Sigmoid colon (tissue), 7 donors: Measurements from ENCODE around the gene KHNYN. TPM values are rescaled to one million over a fixed set of nuclear protein-coding genes. Genes with fewer than 3 reads are reported as not detected.
"Not testable (repeated sequence)": the region's sequence is repeated elsewhere in the genome, so short reads cannot be mapped to it uniquely, and the experiment has no call there.

Experiments
- DNase-seq: peaks from one replicate; pipeline ENCODE4 v3.0.0-alpha.2; 2019
- H3K27ac ChIP-seq, 4 donors: fragments of 200-600 bp; sonication (generic); one replicate each; pipeline ENCODE4 v1.5.1; 2016 to 2019; ENCODE audit warnings: mild to moderate bottlenecking in 1 of 4
- H3K27me3 ChIP-seq, 3 donors: fragments of 200-600 bp; sonication (generic); one replicate each; pipeline ENCODE4 v1.5.1; 2019; ENCODE audit warnings: mild to moderate bottlenecking in 1 of 3
- H3K36me3 ChIP-seq, 4 donors: fragments of 200-600 bp; sonication (generic); one replicate each; pipeline ENCODE4 v1.5.1; 2016 to 2019
- H3K4me1 ChIP-seq, 4 donors: fragments of 200-600 bp; sonication (generic); one replicate each; pipeline ENCODE4 v1.5.1; 2017 to 2019
- H3K4me3 ChIP-seq, 4 donors: fragments of 200-600 bp; sonication (generic); one replicate each; pipeline ENCODE4 v1.5.1; 2017 to 2019; ENCODE audit warnings: mild to moderate bottlenecking in 2 of 4, moderate library complexity in 1 of 4
- H3K9me3 ChIP-seq, 4 donors: fragments of 200-600 bp in 3 of 4; sonication (generic) in 3 of 4; one replicate each; pipeline versions ENCODE4 v1.5.1 to v1.6.1; 2013 to 2019
- EP300 ChIP-seq, 4 donors: sonication (generic); formaldehyde crosslinking; IDR thresholded peaks; one replicate each; pipeline ENCODE4 v1.6.1; 2017; ENCODE audit warnings: antibody characterized with exemption in 4 of 4
- POLR2A ChIP-seq, 2 donors: fragments of 450-650 bp; IDR thresholded peaks; one replicate each; pipeline ENCODE4 v1.6.1; 2016; ENCODE audit warnings: antibody characterized with exemption in 2 of 2, mild to moderate bottlenecking in 2 of 2, moderate library complexity in 2 of 2
- POLR2AphosphoS5 ChIP-seq, 4 donors: sonication (generic); formaldehyde crosslinking; IDR thresholded peaks; one replicate each; pipeline ENCODE4 v1.6.1; 2017; ENCODE audit warnings: antibody characterized with exemption in 4 of 4
- WGBS, 2 donors: extraction: QIAGEN DNeasy Blood & Tissue Kit; methylation state at CpG; one replicate each; pipeline ENCODE4 v1.1.7; 2013; 5-methylcytosine and 5-hydroxymethylcytosine counted together
- intact Hi-C: fragments of 100-400 bp; cut with DNase I; formaldehyde crosslinking; loops from one replicate; pipeline ENCODE4 v1.15.1; 2023
- polyA plus RNA-seq, 3 donors: library from polyadenylated mRNA; stranded (reverse); fragments of 200-250 nt; gene quantifications; one replicate each; pipeline ENCODE4 v1.2.3, GENCODE V29; 2013
- total RNA-seq, 4 donors: library from RNA; depleted of rRNA; stranded (reverse); fragments of >200 nt; gene quantifications; one replicate each; pipeline ENCODE4 v1.1.0, GENCODE V29; 2016
- TF ChIP-seq, protein P1 (sequence below), 4 experiments: fragments of 450-650 bp in 3 of 4; fragments of 200-600 bp in 1 of 4; IDR thresholded peaks; one replicate each; pipeline ENCODE4 v1.5.1; 2016 to 2019; ENCODE audit warnings: antibody characterized with exemption in 4 of 4, mild to moderate bottlenecking in 3 of 4, moderate library complexity in 2 of 4
- donor health status: healthy with polysubstance abuse.
- donor health status: Bipolar disorder and iron deficiency.
- donor health status: healthy.

Gene KHNYN
- total and polyA plus RNA-seq, 7 donors = 16.2 to 64.6 (median 46.9) TPM

DNA sequence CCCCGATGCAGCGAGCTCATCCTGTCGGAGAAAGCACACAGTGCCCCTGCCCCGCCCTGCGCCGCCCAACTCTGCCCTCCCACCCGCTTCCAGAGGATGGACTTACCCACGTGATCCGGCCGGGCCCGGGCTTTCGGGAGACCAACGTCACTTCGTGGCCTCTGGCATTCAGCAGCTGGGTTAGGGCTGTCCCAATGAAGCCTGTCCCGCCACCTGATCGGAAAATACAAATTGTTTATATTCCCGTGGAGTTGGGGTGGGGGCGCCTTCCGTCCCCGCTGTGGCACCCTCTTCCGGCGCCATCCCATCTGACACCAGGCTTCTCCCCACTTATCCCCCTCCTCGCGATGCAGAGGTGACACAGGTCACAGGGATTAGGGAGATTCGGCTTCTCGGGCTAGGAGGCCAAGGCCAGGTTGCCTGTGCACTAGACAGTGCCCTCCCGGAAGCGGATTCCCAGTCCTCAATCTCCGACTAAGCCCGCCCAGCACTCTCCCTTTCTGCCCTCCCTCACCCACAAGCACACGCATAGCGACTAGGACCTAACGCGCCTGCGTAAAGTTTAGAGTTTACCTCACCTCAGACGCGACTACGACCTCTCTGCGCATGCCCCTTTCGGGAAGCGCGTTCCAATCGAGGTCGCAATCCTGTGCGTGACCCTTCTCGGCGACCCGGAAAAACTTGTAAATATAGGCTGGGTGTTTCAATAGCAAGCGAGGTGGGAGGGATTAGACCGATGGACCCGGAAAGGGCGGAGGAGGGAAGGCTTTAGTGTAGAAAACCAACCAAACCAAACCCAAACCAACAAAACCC is 12.7 kb downstream of the KHNYN start, which contains the start of gene SDR39U1:
TSS of gene SDR39U1 (minus strand) at position 537 of the 813 bp plus-strand sequence. CDS start at position 530, 7 bp downstream.
- peaks cover 0 to 31% (median 29%) of the 10 kb centered on the region in 4 donors for H3K4me1 ChIP-seq

DNA sequence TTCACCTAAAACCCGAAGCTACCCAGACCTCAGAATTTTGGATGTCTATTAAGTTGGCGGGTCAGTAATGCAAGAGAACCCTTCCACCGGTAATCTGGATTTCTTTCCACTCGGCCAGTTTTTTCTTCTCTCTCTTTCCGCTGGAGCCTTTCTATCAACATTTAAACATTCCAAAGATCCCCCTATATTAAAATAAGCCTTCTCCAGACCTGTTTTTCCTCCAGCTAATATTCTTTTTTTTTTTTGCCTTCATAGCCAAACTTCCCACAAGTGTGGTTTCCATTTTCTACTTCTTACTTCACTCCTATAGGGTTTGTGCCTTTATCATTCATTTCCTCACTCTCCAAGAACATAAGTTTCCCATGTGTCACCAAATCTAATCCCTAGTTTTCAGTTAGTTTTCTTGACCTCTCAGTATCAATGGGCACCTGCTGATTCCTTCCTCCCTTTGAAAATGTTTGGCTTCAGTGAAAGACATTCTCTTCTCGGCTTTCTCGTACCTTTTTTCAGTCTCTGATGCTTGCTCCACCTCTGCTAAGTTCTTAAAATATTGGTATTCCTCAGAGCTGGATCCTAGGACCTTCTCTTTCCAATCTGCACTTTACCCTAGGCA is 13.4 kb downstream of the KHNYN start:
- H3K4me3 ChIP-seq = peak overlapping the region; percentile 66 to 80 (median 70)
- H3K36me3 ChIP-seq = peaks cover 4 to 32% (median 15%) of the 10 kb centered on the region in 4 donors
- peaks cover 0 to 28% (median 25%) of the 10 kb centered on the region in 4 donors for H3K4me1 ChIP-seq
- H3K27me3 ChIP-seq = no peaks in the 10 kb centered on the region
- H3K27ac ChIP-seq = peak overlapping the region; percentile 95 to 99 (median 98)
- 2 to 3% methylated on average over 7 of the region's 7 CpGs for WGBS, 2 donors
- DNase-seq = no peak
- intact Hi-C loops = loop anchor here (2.0 to 10.0 kb wide), 3 partner anchors 201 to 974 kb away; partner anchors contain the start of genes NGDN, THTPA, TINF2 and ZFHX2
- H3K9me3 ChIP-seq = no peaks in the 10 kb centered on the region
- TF ChIP-seq, protein P1, sequence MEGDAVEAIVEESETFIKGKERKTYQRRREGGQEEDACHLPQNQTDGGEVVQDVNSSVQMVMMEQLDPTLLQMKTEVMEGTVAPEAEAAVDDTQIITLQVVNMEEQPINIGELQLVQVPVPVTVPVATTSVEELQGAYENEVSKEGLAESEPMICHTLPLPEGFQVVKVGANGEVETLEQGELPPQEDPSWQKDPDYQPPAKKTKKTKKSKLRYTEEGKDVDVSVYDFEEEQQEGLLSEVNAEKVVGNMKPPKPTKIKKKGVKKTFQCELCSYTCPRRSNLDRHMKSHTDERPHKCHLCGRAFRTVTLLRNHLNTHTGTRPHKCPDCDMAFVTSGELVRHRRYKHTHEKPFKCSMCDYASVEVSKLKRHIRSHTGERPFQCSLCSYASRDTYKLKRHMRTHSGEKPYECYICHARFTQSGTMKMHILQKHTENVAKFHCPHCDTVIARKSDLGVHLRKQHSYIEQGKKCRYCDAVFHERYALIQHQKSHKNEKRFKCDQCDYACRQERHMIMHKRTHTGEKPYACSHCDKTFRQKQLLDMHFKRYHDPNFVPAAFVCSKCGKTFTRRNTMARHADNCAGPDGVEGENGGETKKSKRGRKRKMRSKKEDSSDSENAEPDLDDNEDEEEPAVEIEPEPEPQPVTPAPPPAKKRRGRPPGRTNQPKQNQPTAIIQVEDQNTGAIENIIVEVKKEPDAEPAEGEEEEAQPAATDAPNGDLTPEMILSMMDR (IDR thresholded peaks at IDR 0.05) = no peak
- TF ChIP-seq EP300 (IDR thresholded peaks at IDR 0.05) (no peak), POLR2A (IDR thresholded peaks at IDR 0.05) (no peak), POLR2AphosphoS5 (IDR thresholded peaks at IDR 0.05) (no peak)

More for the DNA sequence above, 12.7 kb downstream of the KHNYN start, which contains the start of gene SDR39U1:
- TF ChIP-seq POLR2A (IDR thresholded peaks at IDR 0.05) (peak; percentile 76 to 80), POLR2AphosphoS5 (IDR thresholded peaks at IDR 0.05) (peak; percentile 88 to 94 (median 92)), EP300 (IDR thresholded peaks at IDR 0.05) (no peak)
- TF ChIP-seq, protein P1 (IDR thresholded peaks at IDR 0.05) = no peak
- 0% methylated on average over 52 of the region's 52 CpGs for WGBS, 2 donors
- no peaks in the 10 kb centered on the region for H3K9me3 ChIP-seq
- no peaks in the 10 kb centered on the region for H3K27me3 ChIP-seq
- H3K27ac ChIP-seq = peak within 1 kb of the TSS; percentile 95 to 99 (median 98)
- H3K4me3 ChIP-seq = peak within 1 kb of the TSS; percentile 66 to 80 (median 70)
- intact Hi-C loops = loop anchor here (1.0 to 10.0 kb wide), 4 partner anchors 75 to 974 kb away; partner anchors contain the start of genes NGDN, THTPA, TINF2 and ZFHX2
- H3K36me3 ChIP-seq = peaks cover 11 to 40% (median 19%) of the 10 kb centered on the region in 4 donors
- peak; percentile 99 for DNase-seq

DNA sequence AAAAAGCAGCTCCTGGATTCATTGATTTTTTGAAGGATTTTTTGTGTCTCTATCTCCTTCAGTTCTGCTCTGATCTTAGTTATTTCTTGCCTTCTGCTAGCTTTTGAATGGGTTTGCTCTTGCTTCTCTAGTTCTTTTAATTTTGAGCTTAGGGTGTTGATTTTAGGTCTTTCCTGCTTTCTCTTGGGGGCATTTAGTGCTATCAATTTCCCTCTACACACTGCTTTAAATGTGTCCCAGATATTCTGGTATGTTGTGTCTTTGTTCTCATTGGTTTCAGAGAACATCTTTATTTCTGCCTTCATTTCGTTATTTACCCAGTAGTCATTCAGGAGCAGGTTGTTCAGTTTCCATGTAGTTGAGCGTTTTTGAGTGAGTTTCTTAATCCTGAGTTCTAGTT is 21.1 kb downstream of the KHNYN start:
- H3K4me1 ChIP-seq, H3K4me3 ChIP-seq, H3K27me3 ChIP-seq, H3K36me3 ChIP-seq, DNase-seq, H3K27ac ChIP-seq, H3K9me3 ChIP-seq, intact Hi-C loops: not testable (repeated sequence)
- WGBS, 2 donors = 94 to 97% methylated on average over 2 of the region's 2 CpGs

DNA sequence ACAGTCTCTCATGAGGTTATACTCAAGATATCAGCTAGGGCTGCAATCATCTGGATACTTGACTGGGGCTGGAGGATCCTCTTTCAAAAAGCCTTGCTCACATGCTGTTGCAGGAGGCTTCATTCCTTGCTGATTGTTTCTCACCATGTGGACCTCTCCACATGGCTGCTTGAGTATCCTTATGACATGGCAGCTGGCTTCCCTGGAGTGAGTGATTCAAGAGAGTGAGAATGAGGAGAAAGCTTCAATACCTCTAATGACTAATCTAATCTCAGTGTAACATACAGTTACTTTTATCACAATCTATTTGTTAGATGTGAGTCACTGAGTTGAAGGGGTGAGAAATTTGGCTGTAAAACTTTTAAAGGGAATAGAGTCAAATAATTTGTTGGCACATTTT is 27.2 kb downstream of the KHNYN start:
- no peak for DNase-seq
- intact Hi-C loops = no loop called here

DNA sequence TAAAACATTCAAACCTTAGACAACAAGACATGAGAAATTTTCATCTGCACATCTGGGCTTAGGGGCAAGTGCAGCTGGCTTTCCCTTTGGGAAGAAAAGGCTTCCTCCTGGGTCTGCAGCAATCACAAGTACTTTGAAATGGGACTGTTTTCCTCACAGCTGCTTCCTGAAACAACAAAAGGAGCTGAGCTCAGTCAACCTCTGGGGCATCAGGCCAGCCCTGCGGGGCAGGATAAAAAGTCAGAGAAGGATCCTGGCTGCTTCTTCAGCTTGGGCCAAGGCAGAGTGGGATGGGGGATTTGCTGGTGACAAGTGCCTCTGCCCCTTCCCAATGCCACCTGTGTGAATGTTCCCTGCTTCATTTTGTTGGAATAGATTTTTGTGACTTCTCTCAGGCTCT is 29.0 kb downstream of the KHNYN start:
- TF ChIP-seq, protein P1 (IDR thresholded peaks at IDR 0.05) = no peak
- TF ChIP-seq POLR2AphosphoS5 (IDR thresholded peaks at IDR 0.05) (no peak), POLR2A (IDR thresholded peaks at IDR 0.05) (no peak), EP300 (IDR thresholded peaks at IDR 0.05) (no peak)
- intact Hi-C loops = no loop called here
- Histone ChIP-seq H3K9me3 (no peaks in the 10 kb centered on the region), H3K4me3 (no peak overlapping the region), H3K27me3 (no peaks in the 10 kb centered on the region), H3K27ac (no peak overlapping the region), H3K36me3 (no peaks in the 10 kb centered on the region), H3K4me1 (no peaks in the 10 kb centered on the region)
- 77 to 85% methylated on average over 1 of the region's 1 CpG for WGBS, 2 donors
- no peak for DNase-seq

More for the DNA sequence above, 27.2 kb downstream of the KHNYN start:
- no peaks in the 10 kb centered on the region for H3K9me3 ChIP-seq
- no peaks in the 10 kb centered on the region for H3K36me3 ChIP-seq
- H3K4me3 ChIP-seq = no peak overlapping the region
- no peak for TF ChIP-seq POLR2A (IDR thresholded peaks at IDR 0.05)
- no peak overlapping the region for H3K27ac ChIP-seq
- H3K4me1 ChIP-seq = no peaks in the 10 kb centered on the region
- H3K27me3 ChIP-seq = no peaks in the 10 kb centered on the region
